Astrocyte (in vitro differentiated cells and primary cell): ENCODE measurements around the gene ICOS. TPM values are rescaled to one million over a fixed set of nuclear protein-coding genes. Genes with fewer than 3 reads are reported as not detected.
"Not testable (repeated sequence)": the region's sequence is repeated elsewhere in the genome, so short reads cannot be mapped to it uniquely, and the experiment has no call there.

Experiments used
- DNase-seq: peaks from one replicate; pipeline ENCODE4 v3.0.0-alpha.2; 2010; ENCODE audit warnings: low read depth
- FAIRE-seq: peaks from 2 replicates; lab custom pipeline; 2011; peaks lifted over from hg19 to GRCh38; lab: Jason Lieb, UNC
- H2AFZ ChIP-seq: 2 replicates; pipeline ENCODE4 v1.6.0; 2012; ENCODE audit warnings: low read depth, low read length, inconsistent platforms
- H3K27ac ChIP-seq: 2 replicates; pipeline ENCODE4 v1.5.1; 2011; ENCODE audit warnings: low read depth, low read length, inconsistent platforms
- H3K27me3 ChIP-seq: 2 replicates; pipeline ENCODE4 v1.6.0; 2011; ENCODE audit warnings: low read length, inconsistent platforms; ENCODE audit not compliant: insufficient read depth
- H3K36me3 ChIP-seq: 2 replicates; pipeline ENCODE4 v1.5.1; 2011; ENCODE audit warnings: low read length, inconsistent platforms; ENCODE audit not compliant: insufficient read depth
- H3K4me1 ChIP-seq: 2 replicates; pipeline ENCODE4 v1.5.1; 2011; ENCODE audit warnings: low read length, inconsistent platforms; ENCODE audit not compliant: insufficient read depth
- H3K4me2 ChIP-seq: 2 replicates; pipeline ENCODE4 v1.6.0; 2012; ENCODE audit warnings: low read length, inconsistent platforms
- H3K4me3 ChIP-seq: 2 replicates; pipeline ENCODE4 v1.5.1; 2011; ENCODE audit warnings: low read depth, mild to moderate bottlenecking, low read length, inconsistent platforms; ENCODE audit not compliant: insufficient read depth
- H3K79me2 ChIP-seq: 2 replicates; pipeline ENCODE4 v1.6.0; 2012; ENCODE audit warnings: mild to moderate bottlenecking, low read length, inconsistent platforms; ENCODE audit not compliant: insufficient read depth
- H3K9ac ChIP-seq: 2 replicates; pipeline ENCODE4 v1.6.0; 2012; ENCODE audit warnings: mild to moderate bottlenecking, low read length, inconsistent platforms
- H3K9me3 ChIP-seq: 2 replicates; pipeline ENCODE4 v1.5.1; 2012; ENCODE audit warnings: low read depth, mild to moderate bottlenecking, low read length, inconsistent platforms; ENCODE audit not compliant: insufficient read depth
- H4K20me1 ChIP-seq: 2 replicates; pipeline ENCODE4 v1.6.0; 2012; ENCODE audit warnings: low read length, inconsistent platforms; ENCODE audit not compliant: insufficient read depth
- H3K27ac Mint-ChIP-seq: one replicate; pipeline ENCODE4 v1.8.0; 2021; ENCODE audit warnings: mild to moderate bottlenecking, mixed read lengths; ENCODE audit not compliant: unreplicated experiment
- H3K27me3 Mint-ChIP-seq: one replicate; pipeline ENCODE4 v1.8.0; 2021; ENCODE audit warnings: low read depth, mixed read lengths; ENCODE audit not compliant: unreplicated experiment
- H3K36me3 Mint-ChIP-seq: one replicate; pipeline ENCODE4 v1.8.0; 2021; ENCODE audit warnings: low read depth, mixed read lengths; ENCODE audit not compliant: unreplicated experiment
- H3K4me1 Mint-ChIP-seq: one replicate; pipeline ENCODE4 v1.8.0; 2021; ENCODE audit warnings: low read depth, mixed read lengths; ENCODE audit not compliant: unreplicated experiment
- H3K4me3 Mint-ChIP-seq: one replicate; pipeline ENCODE4 v1.8.0; 2021; ENCODE audit warnings: mild to moderate bottlenecking, moderate library complexity, mixed read lengths; ENCODE audit not compliant: unreplicated experiment
- H3K9me3 Mint-ChIP-seq: one replicate; pipeline ENCODE4 v1.8.0; 2021; ENCODE audit warnings: mild to moderate bottlenecking, mixed read lengths; ENCODE audit not compliant: unreplicated experiment
- EZH2 ChIP-seq: IDR thresholded peaks from 2 replicates; pipeline ENCODE4 v1.6.1; 2012; ENCODE audit warnings: mild to moderate bottlenecking, low read length, inconsistent platforms; ENCODE audit not compliant: insufficient read depth
- total RNA-seq: library from RNA; stranded (reverse); gene quantifications from 2 replicates; pipeline ENCODE4 v1.2.1, GENCODE V29; 2021
- TF ChIP-seq, protein P1 (sequence below): IDR thresholded peaks from 2 replicates; pipeline ENCODE4 v1.5.1; 2011; ENCODE audit warnings: low read depth, mild to moderate bottlenecking, inconsistent platforms, low read length, moderate library complexity; ENCODE audit not compliant: insufficient read depth

ICOS gene
- total RNA-seq, 1 donor from 2014 or later = not detected

DNA sequence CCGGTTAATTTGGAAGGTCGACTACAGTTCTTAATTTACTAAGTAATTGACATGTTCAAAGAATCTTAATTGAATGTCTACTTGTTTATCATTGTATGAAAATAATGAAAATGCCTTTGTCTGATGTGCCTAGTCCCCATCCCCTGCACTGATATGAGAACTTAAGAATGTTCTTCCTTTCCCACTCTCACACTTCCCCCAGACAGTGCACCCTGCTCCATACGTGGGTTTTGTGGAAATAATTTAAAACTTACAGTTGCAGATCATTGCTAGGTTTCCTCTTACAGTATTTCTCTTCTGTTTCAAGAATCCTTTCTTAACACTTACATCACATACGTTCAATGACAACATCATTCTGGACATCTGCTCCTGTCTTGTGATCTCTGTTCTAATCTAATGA, 3.5 kb downstream of the ICOS start:
- peaks cover 2% of the 10 kb centered on the region for H3K27me3 ChIP-seq
- H3K36me3 ChIP-seq = no peaks in the 10 kb centered on the region
- H3K9me3 ChIP-seq = no peaks in the 10 kb centered on the region
- H3K4me1 Mint-ChIP-seq = no peaks in the 10 kb centered on the region
- no peak overlapping the region for H3K27ac ChIP-seq
- no peak overlapping the region for H3K9ac ChIP-seq
- no peak overlapping the region for H2AFZ ChIP-seq
- no peak for FAIRE-seq
- no peak overlapping the region for H3K27ac Mint-ChIP-seq
- TF ChIP-seq, protein P1, sequence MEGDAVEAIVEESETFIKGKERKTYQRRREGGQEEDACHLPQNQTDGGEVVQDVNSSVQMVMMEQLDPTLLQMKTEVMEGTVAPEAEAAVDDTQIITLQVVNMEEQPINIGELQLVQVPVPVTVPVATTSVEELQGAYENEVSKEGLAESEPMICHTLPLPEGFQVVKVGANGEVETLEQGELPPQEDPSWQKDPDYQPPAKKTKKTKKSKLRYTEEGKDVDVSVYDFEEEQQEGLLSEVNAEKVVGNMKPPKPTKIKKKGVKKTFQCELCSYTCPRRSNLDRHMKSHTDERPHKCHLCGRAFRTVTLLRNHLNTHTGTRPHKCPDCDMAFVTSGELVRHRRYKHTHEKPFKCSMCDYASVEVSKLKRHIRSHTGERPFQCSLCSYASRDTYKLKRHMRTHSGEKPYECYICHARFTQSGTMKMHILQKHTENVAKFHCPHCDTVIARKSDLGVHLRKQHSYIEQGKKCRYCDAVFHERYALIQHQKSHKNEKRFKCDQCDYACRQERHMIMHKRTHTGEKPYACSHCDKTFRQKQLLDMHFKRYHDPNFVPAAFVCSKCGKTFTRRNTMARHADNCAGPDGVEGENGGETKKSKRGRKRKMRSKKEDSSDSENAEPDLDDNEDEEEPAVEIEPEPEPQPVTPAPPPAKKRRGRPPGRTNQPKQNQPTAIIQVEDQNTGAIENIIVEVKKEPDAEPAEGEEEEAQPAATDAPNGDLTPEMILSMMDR = no peak
- no peak for TF ChIP-seq EZH2
- no peaks in the 10 kb centered on the region for H3K79me2 ChIP-seq
- H3K4me2 ChIP-seq = no peak overlapping the region
- H3K9me3 Mint-ChIP-seq = peaks cover 3% of the 10 kb centered on the region
- no peaks in the 10 kb centered on the region for H3K36me3 Mint-ChIP-seq
- H4K20me1 ChIP-seq = no peaks in the 10 kb centered on the region
- H3K4me3 ChIP-seq = no peak overlapping the region
- no peaks in the 10 kb centered on the region for H3K4me1 ChIP-seq
- H3K27me3 Mint-ChIP-seq = peaks cover under 1% of the 10 kb centered on the region
- DNase-seq = no peak
- no peak overlapping the region for H3K4me3 Mint-ChIP-seq

GRCh38 chr2:203943493-203944382, 7.2 kb downstream of the ICOS start:
- DNase-seq, H3K36me3 Mint-ChIP-seq, H3K4me3 Mint-ChIP-seq, H3K9me3 ChIP-seq, FAIRE-seq, H3K79me2 ChIP-seq, H3K27me3 ChIP-seq, H2AFZ ChIP-seq, H3K9ac ChIP-seq, H3K4me2 ChIP-seq, H3K27me3 Mint-ChIP-seq, H3K27ac Mint-ChIP-seq, H3K36me3 ChIP-seq, H3K4me3 ChIP-seq, H3K9me3 Mint-ChIP-seq, H3K27ac ChIP-seq, H3K4me1 ChIP-seq, H3K4me1 Mint-ChIP-seq, H4K20me1 ChIP-seq: not testable (repeated sequence)

DNA sequence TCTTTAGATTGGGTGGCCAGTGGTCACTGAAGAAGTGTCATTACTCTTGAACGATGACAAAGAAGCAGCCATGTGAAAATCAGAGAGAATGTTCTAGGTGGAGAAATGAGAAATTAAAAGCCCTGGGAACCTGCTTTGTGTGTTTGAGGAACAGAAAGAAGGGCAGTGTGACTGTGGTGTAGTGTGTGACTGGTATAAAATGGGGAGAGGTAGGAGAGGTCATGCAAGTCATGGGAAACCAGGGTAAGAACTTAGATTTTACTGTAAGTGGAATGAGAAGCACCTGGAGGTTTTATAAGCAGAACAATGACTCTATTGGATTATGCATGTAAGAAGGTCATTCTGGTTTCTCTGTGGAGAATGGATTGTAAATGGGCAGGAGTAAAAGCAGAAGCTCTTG, 12.2 kb downstream of the ICOS start:
- H3K4me2 ChIP-seq = peak overlapping the region; percentile 41
- DNase-seq = no peak
- H3K9me3 ChIP-seq = no peaks in the 10 kb centered on the region
- no peak overlapping the region for H3K9ac ChIP-seq
- peaks cover 3% of the 10 kb centered on the region for H3K9me3 Mint-ChIP-seq
- H3K27ac Mint-ChIP-seq = no peak overlapping the region
- no peaks in the 10 kb centered on the region for H4K20me1 ChIP-seq
- H3K4me3 ChIP-seq = no peak overlapping the region
- peaks cover 2% of the 10 kb centered on the region for H3K27me3 Mint-ChIP-seq
- peaks cover 5% of the 10 kb centered on the region for H3K4me1 ChIP-seq
- FAIRE-seq = no peak
- no peaks in the 10 kb centered on the region for H3K27me3 ChIP-seq
- peaks cover 11% of the 10 kb centered on the region for H3K4me1 Mint-ChIP-seq
- no peaks in the 10 kb centered on the region for H3K36me3 Mint-ChIP-seq
- H3K79me2 ChIP-seq = no peaks in the 10 kb centered on the region
- TF ChIP-seq EZH2 = no peak
- TF ChIP-seq, protein P1 = no peak
- no peak overlapping the region for H3K4me3 Mint-ChIP-seq
- no peaks in the 10 kb centered on the region for H3K36me3 ChIP-seq
- H3K27ac ChIP-seq = no peak overlapping the region
- no peak overlapping the region for H2AFZ ChIP-seq
